ENCODE measurements around the gene RASGEF1C.

Gene RASGEF1C

GRCh38 chr5:180070756-180071530 is 138.1 kb downstream of the RASGEF1C start (continued):
- TF ChIP-seq ZNF132 (tag by site-specific recombination; IDR thresholded peaks at IDR 0.05; ENCODE audit: borderline replicate concordance) (no peak), ZNF530 (tag by site-specific recombination; IDR thresholded peaks at IDR 0.05; ENCODE audit: low read depth) (no peak), ZNF155 (tag by site-specific recombination; IDR thresholded peaks at IDR 0.05) (no peak), SALL2 (tag by site-specific recombination; IDR thresholded peaks at IDR 0.05; ENCODE audit: borderline replicate concordance) (no peak), ZNF768 (tag by site-specific recombination; IDR thresholded peaks at IDR 0.05) (no peak), ZNF626 (tag by site-specific recombination; IDR thresholded peaks at IDR 0.05) (no peak), ZNF112 (tag by site-specific recombination; IDR thresholded peaks at IDR 0.05) (no peak), TCF7L2 (IDR thresholded peaks at IDR 0.05; ENCODE audit: borderline replicate concordance, low read depth, low read length) (no peak), ZNF157 (tag by site-specific recombination; IDR thresholded peaks at IDR 0.05) (no peak), RBAK (tag by site-specific recombination; IDR thresholded peaks at IDR 0.05) (no peak), ZNF654 (tag by site-specific recombination; IDR thresholded peaks at IDR 0.05; ENCODE audit: low read depth) (no peak; the same call in 1 of the 2 replicates), ZSCAN23 (tag by site-specific recombination; IDR thresholded peaks at IDR 0.05) (no peak), ZXDB (tag by site-specific recombination; IDR thresholded peaks at IDR 0.05) (no peak), MZF1 (tag by site-specific recombination; IDR thresholded peaks at IDR 0.05; ENCODE audit: borderline replicate concordance) (no peak), SCRT1 (tag by site-specific recombination; IDR thresholded peaks at IDR 0.05; ENCODE audit: borderline replicate concordance) (peak; percentile 39; the same call in 1 of the 2 replicates), ZNF433 (tag by site-specific recombination; IDR thresholded peaks at IDR 0.05; ENCODE audit: low read depth) (no peak), ZNF585B (tag by site-specific recombination; IDR thresholded peaks at IDR 0.05) (no peak), ZNF660 (tag by site-specific recombination; IDR thresholded peaks at IDR 0.05) (no peak), ZNF830 (tag by site-specific recombination; IDR thresholded peaks at IDR 0.05; ENCODE audit: low read depth) (no peak), ZNF354C (tag by site-specific recombination; IDR thresholded peaks at IDR 0.05; ENCODE audit: borderline replicate concordance, low read depth) (no peak), ZNF555 (tag by site-specific recombination; conservative IDR thresholded peaks at IDR 0.05) (no peak), ZNF174 (tag by site-specific recombination; IDR thresholded peaks at IDR 0.05) (no peak), ZNF311 (tag by site-specific recombination; IDR thresholded peaks at IDR 0.05; ENCODE audit: borderline replicate concordance) (no peak), ZNF785 (tag by site-specific recombination; IDR thresholded peaks at IDR 0.05) (no peak), ZNF2 (tag by site-specific recombination; IDR thresholded peaks at IDR 0.05) (peak; percentile 48; the same call in 1 of the 2 replicates), ZNF366 (tag by site-specific recombination; conservative IDR thresholded peaks at IDR 0.05) (no peak), ZNF571 (tag by site-specific recombination; IDR thresholded peaks at IDR 0.05) (no peak), ZNF394 (tag by site-specific recombination; IDR thresholded peaks at IDR 0.05; ENCODE audit: borderline replicate concordance) (no peak), ZBTB8A (tag by site-specific recombination; IDR thresholded peaks at IDR 0.05) (no peak; the same call in none of the 2 replicates), ZBTB17 (tag by site-specific recombination; IDR thresholded peaks at IDR 0.05) (peak; percentile 40; the same call in 1 of the 2 replicates), ZNF266 (tag by site-specific recombination; IDR thresholded peaks at IDR 0.05; ENCODE audit: low read depth) (no peak), ZBTB1 (tag by site-specific recombination; IDR thresholded peaks at IDR 0.05) (no peak), ZNF138 (tag by site-specific recombination; IDR thresholded peaks at IDR 0.05; ENCODE audit: borderline replicate concordance) (no peak), SP3 (tag by site-specific recombination; IDR thresholded peaks at IDR 0.05) (no peak), ZBTB20 (tag by site-specific recombination; IDR thresholded peaks at IDR 0.05) (peak; percentile 30; the same call in 1 of the 2 replicates), PRDM1 (tag by site-specific recombination; IDR thresholded peaks at IDR 0.05) (no peak), KLF16 (tag by site-specific recombination; IDR thresholded peaks at IDR 0.05) (no peak), SP2 (tag by site-specific recombination; IDR thresholded peaks at IDR 0.05) (no peak), ZNF521 (tag by site-specific recombination; IDR thresholded peaks at IDR 0.05) (no peak)
- TF ChIP-seq, protein P1, sequence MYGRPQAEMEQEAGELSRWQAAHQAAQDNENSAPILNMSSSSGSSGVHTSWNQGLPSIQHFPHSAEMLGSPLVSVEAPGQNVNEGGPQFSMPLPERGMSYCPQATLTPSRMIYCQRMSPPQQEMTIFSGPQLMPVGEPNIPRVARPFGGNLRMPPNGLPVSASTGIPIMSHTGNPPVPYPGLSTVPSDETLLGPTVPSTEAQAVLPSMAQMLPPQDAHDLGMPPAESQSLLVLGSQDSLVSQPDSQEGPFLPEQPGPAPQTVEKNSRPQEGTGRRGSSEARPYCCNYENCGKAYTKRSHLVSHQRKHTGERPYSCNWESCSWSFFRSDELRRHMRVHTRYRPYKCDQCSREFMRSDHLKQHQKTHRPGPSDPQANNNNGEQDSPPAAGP (tag by site-specific recombination; IDR thresholded peaks at IDR 0.05): no peak
- TF ChIP-seq, protein P2, sequence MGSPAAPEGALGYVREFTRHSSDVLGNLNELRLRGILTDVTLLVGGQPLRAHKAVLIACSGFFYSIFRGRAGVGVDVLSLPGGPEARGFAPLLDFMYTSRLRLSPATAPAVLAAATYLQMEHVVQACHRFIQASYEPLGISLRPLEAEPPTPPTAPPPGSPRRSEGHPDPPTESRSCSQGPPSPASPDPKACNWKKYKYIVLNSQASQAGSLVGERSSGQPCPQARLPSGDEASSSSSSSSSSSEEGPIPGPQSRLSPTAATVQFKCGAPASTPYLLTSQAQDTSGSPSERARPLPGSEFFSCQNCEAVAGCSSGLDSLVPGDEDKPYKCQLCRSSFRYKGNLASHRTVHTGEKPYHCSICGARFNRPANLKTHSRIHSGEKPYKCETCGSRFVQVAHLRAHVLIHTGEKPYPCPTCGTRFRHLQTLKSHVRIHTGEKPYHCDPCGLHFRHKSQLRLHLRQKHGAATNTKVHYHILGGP (tag by site-specific recombination; IDR thresholded peaks at IDR 0.05): no peak
